Retinal pigment epithelial cell (primary cell): ENCODE data around the gene TMEM204.

Experiments
- DNase-seq: peaks from one replicate; pipeline ENCODE4 v3.0.0-alpha.2; 2010; ENCODE audit warnings: low read depth
- H3K4me3 ChIP-seq: 2 replicates; pipeline ENCODE4 v1.5.1; 2011; ENCODE audit warnings: mild to moderate bottlenecking, low read length, control low read depth, moderate library complexity
- TF ChIP-seq, protein P1 (sequence below): conservative IDR thresholded peaks from 2 replicates; pipeline ENCODE4 v1.5.1; 2011; ENCODE audit warnings: low read depth, low read length, control low read depth, inconsistent platforms

The TMEM204 gene

GRCh38 chr16:1554826-1555445, 21.5 kb downstream of the TMEM204 start:
- H3K4me3 ChIP-seq: no peak overlapping the region
- DNase-seq: no peak
- TF ChIP-seq, protein P1, sequence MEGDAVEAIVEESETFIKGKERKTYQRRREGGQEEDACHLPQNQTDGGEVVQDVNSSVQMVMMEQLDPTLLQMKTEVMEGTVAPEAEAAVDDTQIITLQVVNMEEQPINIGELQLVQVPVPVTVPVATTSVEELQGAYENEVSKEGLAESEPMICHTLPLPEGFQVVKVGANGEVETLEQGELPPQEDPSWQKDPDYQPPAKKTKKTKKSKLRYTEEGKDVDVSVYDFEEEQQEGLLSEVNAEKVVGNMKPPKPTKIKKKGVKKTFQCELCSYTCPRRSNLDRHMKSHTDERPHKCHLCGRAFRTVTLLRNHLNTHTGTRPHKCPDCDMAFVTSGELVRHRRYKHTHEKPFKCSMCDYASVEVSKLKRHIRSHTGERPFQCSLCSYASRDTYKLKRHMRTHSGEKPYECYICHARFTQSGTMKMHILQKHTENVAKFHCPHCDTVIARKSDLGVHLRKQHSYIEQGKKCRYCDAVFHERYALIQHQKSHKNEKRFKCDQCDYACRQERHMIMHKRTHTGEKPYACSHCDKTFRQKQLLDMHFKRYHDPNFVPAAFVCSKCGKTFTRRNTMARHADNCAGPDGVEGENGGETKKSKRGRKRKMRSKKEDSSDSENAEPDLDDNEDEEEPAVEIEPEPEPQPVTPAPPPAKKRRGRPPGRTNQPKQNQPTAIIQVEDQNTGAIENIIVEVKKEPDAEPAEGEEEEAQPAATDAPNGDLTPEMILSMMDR: no peak

DNA sequence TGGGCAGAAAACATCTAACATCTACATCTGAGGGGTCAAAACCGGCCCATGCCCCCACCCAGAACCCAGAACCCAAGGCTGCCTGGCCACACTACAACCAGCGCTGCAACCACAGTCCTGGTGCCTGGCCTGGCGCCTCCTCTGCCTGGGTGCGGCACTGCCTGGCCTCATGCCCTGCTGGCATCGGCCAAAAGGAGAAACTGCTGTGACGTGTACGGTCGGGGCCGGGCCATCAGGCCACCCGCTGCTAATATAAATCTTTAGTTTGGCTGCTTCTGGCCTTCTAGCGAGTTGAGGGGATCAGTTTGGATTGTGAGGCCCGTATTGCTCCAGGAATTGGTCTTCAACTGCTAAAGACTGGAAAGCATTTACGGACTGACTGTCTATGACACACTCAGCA, 22.8 kb downstream of the TMEM204 start:
- DNase-seq: no peak

DNA sequence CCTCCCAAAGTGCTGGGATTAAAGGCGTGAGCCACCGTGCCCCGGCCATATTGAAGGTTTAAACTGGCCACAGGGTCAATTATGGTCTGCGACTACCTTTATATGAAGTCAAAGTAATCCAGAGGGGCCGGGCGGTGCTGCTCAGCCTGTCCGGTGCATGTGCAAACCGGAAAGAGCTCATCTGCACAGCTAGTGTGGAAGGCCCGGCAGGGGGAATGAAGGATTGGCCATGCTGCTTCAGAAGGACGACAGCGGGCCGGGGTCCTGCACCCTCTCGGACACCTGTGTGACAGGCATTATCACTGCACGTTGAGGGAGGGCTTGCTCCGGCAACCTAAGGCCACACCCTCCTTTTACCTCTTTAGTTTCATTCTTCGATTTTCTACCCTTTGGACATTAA, 23.6 kb downstream of the TMEM204 start:
- no peak overlapping the region for H3K4me3 ChIP-seq
- TF ChIP-seq, protein P1: no peak
- no peak for DNase-seq

More for the DNA sequence above, 22.8 kb downstream of the TMEM204 start:
- H3K4me3 ChIP-seq: no peak overlapping the region
- TF ChIP-seq, protein P1: no peak

DNA sequence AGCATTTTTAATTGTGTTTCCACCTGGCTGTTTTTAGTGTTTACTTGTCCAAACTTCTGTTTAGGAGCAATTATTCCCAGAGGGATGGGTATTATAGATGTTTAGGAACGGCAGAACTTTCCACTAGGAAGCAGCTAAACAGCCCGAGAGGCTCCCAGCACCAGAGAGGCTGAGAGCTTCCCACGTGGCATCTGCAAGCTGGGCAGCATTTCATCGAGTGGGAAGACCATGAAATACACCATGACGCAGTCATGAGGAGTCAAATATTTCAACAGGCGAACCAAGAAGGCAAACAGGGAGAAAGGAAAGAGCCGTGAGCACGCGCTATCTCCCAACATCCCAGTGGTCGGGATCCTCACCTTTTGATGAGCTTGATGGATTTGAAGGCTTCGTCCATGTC, 24.1 kb downstream of the TMEM204 start:
- DNase-seq: no peak
- H3K4me3 ChIP-seq: no peak overlapping the region
- TF ChIP-seq, protein P1: no peak

DNA sequence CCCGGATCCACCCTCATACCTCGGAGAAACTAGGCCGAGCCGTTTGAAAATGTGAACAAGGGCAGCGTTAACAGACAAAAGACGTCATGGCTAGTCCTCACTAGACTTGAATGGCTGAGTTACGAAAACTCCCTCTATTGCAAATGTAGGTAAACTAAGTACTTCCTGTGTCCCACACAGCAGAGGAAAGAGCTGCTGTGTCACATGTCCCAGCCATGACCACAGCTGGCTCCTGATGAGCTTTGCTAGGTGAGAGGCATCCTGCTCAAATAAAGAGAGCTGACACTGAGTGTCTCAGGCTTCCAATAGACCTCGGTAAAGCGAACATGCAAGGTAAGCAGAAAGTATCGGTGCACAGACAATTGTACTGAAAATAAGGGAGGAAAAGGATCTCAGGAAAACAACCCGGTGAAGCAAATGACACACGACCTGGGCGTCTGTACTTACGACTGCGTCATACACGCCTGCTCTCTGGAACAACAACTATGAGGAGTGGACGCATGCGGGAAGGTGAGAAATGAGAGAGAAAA, 26.0 kb downstream of the TMEM204 start:
- no peak for DNase-seq
- H3K4me3 ChIP-seq: no peak overlapping the region
- TF ChIP-seq, protein P1: no peak

DNA sequence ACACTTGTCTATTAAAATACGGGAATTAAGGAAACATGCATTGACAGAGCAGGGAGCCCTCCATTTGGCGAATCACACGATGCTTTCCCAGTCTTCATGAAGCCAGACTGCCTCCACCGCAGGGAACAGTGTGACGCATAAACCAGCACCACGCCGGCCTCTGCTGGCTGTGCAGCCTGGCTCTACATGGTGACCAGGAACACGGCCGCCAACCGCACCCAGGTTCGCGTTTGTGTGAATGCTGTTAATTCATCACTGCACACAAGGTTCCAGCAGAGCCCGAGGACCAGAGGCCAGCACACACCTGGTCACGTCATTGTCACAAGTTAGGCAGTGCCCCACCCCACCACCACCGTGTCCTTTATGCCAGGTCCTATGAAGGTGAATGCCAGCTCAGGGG, 26.7 kb downstream of the TMEM204 start:
- DNase-seq: no peak
- no peak overlapping the region for H3K4me3 ChIP-seq
- TF ChIP-seq, protein P1: no peak

GRCh38 chr16:1560866-1561265, 27.4 kb downstream of the TMEM204 start:
- no peak for DNase-seq
- no peak overlapping the region for H3K4me3 ChIP-seq
- TF ChIP-seq, protein P1: no peak
